ENCODE data around the gene NHSL2. TPM values are rescaled to one million over a fixed set of nuclear protein-coding genes. Genes with fewer than 3 reads are reported as not detected.

The NHSL2 gene
- total RNA-seq, 4 donors from 2014 or later: 5.5 to 11.7 (median 7.2) TPM

DNA sequence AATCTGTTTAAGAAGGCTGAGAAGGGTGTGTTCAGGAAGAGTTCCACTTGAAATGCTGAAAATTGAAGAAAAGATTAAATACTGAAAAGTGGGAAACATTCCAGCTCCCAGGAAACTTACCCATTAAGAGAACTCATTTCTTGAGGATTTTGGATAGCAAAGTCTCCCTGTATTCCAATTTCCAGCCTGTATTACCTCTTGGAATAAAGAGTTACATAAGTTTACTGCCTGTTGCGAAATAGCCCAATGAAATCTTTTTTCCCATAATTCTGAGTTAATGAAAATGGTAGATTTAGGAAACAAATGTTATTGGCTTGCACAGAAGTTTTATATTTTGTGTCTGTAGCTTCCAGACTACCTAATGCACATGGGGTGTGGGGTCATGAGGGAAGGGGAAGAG, 12.0 kb downstream of the NHSL2 start:
- no peak for DNase-seq
- no peaks in the 10 kb centered on the region for H3K9me3 ChIP-seq
- 88 to 89% methylated on average over 1 of the region's 1 CpG for WGBS, 2 donors
- H3K36me3 ChIP-seq: no peaks in the 10 kb centered on the region
- TF ChIP-seq, protein P1, sequence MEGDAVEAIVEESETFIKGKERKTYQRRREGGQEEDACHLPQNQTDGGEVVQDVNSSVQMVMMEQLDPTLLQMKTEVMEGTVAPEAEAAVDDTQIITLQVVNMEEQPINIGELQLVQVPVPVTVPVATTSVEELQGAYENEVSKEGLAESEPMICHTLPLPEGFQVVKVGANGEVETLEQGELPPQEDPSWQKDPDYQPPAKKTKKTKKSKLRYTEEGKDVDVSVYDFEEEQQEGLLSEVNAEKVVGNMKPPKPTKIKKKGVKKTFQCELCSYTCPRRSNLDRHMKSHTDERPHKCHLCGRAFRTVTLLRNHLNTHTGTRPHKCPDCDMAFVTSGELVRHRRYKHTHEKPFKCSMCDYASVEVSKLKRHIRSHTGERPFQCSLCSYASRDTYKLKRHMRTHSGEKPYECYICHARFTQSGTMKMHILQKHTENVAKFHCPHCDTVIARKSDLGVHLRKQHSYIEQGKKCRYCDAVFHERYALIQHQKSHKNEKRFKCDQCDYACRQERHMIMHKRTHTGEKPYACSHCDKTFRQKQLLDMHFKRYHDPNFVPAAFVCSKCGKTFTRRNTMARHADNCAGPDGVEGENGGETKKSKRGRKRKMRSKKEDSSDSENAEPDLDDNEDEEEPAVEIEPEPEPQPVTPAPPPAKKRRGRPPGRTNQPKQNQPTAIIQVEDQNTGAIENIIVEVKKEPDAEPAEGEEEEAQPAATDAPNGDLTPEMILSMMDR (IDR thresholded peaks at IDR 0.05): no peak
- no peak for TF ChIP-seq POLR2A (IDR thresholded peaks at IDR 0.05)
- no peaks in the 10 kb centered on the region for H3K4me1 ChIP-seq
- no peak overlapping the region for H3K4me3 ChIP-seq (replicated peaks in 1 of 3)
- intact Hi-C loops (cut with DNase I): no loop called here
- no peak overlapping the region for H3K27ac ChIP-seq
- H3K27me3 ChIP-seq: no peaks in the 10 kb centered on the region

DNA sequence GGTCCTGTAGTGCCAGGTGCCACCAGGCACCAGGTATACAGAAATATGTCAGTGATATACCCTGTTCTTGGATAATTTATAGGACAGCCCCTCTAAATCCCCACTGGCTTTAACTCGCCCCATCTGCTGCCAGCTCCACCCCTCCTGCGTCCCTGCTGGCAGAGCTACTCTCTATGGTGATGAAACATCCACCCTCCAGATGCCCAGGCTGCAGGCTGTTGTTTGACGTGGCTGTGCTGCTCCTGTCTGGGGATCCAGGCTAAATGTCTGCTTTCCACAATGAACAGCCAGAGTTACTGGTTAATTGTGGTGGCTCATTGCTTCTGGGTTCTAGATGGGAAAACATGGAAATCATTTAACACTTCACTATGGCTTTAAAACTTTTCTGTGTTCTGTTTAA, 12.9 kb downstream of the NHSL2 start:
- H3K4me3 ChIP-seq (replicated peaks in 1 of 3): no peak overlapping the region
- no peaks in the 10 kb centered on the region for H3K9me3 ChIP-seq
- TF ChIP-seq, protein P1 (IDR thresholded peaks at IDR 0.05): no peak
- TF ChIP-seq POLR2A (IDR thresholded peaks at IDR 0.05): no peak
- intact Hi-C loops (cut with DNase I): no loop called here
- H3K27me3 ChIP-seq: no peaks in the 10 kb centered on the region
- no peaks in the 10 kb centered on the region for H3K36me3 ChIP-seq
- no peak overlapping the region for H3K27ac ChIP-seq
- no peaks in the 10 kb centered on the region for H3K4me1 ChIP-seq
- no peak for DNase-seq
- WGBS, 2 donors: 86 to 100% methylated on average over 3 of the region's 3 CpGs

- no peak for TF ChIP-seq POLR2A (IDR thresholded peaks at IDR 0.05)
- TF ChIP-seq, protein P1 (IDR thresholded peaks at IDR 0.05): no peak
Measured at GRCh38 chrX:71927040-71927439, 16.4 kb downstream of the NHSL2 start.

GRCh38 chrX:71928856-71929255, 18.2 kb downstream of the NHSL2 start:
- H3K9me3 ChIP-seq: no peaks in the 10 kb centered on the region

More at GRCh38 chrX:71927040-71927439, 16.4 kb downstream of the NHSL2 start:
- H3K4me1 ChIP-seq: no peaks in the 10 kb centered on the region
- H3K9me3 ChIP-seq: no peaks in the 10 kb centered on the region
- WGBS, 2 donors: 83 to 91% methylated on average over 7 of the region's 7 CpGs
- no peak for DNase-seq
- intact Hi-C loops (cut with DNase I): no loop called here
- no peaks in the 10 kb centered on the region for H3K36me3 ChIP-seq
- no peaks in the 10 kb centered on the region for H3K27me3 ChIP-seq
- H3K4me3 ChIP-seq (replicated peaks in 1 of 3): no peak overlapping the region
- H3K27ac ChIP-seq: no peak overlapping the region

GRCh38 chrX:71930298-71930697, 19.7 kb downstream of the NHSL2 start:
- Histone ChIP-seq H3K9me3 (no peaks in the 10 kb centered on the region), H3K27ac (no peak overlapping the region), H3K4me1 (no peaks in the 10 kb centered on the region), H3K36me3 (no peaks in the 10 kb centered on the region), H3K27me3 (no peaks in the 10 kb centered on the region), H3K4me3 (replicated peaks in 1 of 3) (no peak overlapping the region)
- DNase-seq: no peak
- TF ChIP-seq POLR2A (IDR thresholded peaks at IDR 0.05): no peak
- TF ChIP-seq, protein P1 (IDR thresholded peaks at IDR 0.05): no peak
- WGBS, 2 donors: 87 to 95% methylated on average over 1 of the region's 1 CpG
- intact Hi-C loops (cut with DNase I): no loop called here

More at GRCh38 chrX:71928856-71929255, 18.2 kb downstream of the NHSL2 start:
- H3K27me3 ChIP-seq: no peaks in the 10 kb centered on the region
- 88 to 92% methylated on average over 2 of the region's 2 CpGs for WGBS, 2 donors
- intact Hi-C loops (cut with DNase I): no loop called here
- H3K4me1 ChIP-seq: no peaks in the 10 kb centered on the region
- no peak for DNase-seq
- no peaks in the 10 kb centered on the region for H3K36me3 ChIP-seq
- no peak overlapping the region for H3K4me3 ChIP-seq (replicated peaks in 1 of 3)
- no peak overlapping the region for H3K27ac ChIP-seq
- no peak for TF ChIP-seq POLR2A (IDR thresholded peaks at IDR 0.05)
- TF ChIP-seq, protein P1 (IDR thresholded peaks at IDR 0.05): no peak

All from thyroid gland (tissue), 4 donors.